Hematopoietic multipotent progenitor cell treated with erythropoietin and hydrocortisone succinate and interleukin-3 and kit ligand, for 17 days (in vitro differentiated cells): Measurements from ENCODE around the gene EXOC4.
"Not testable (repeated sequence)": the region's sequence is repeated elsewhere in the genome, so short reads cannot be mapped to it uniquely, and the experiment has no call there.

Experiments
- DNase-seq: peaks from one replicate; pipeline ENCODE4 v3.0.0-alpha.2; 2015; ENCODE audit warnings: low spot score

Gene EXOC4

GRCh38 chr7:133751079-133751478, 498.2 kb downstream of the EXOC4 start:
- no peak for DNase-seq

DNA sequence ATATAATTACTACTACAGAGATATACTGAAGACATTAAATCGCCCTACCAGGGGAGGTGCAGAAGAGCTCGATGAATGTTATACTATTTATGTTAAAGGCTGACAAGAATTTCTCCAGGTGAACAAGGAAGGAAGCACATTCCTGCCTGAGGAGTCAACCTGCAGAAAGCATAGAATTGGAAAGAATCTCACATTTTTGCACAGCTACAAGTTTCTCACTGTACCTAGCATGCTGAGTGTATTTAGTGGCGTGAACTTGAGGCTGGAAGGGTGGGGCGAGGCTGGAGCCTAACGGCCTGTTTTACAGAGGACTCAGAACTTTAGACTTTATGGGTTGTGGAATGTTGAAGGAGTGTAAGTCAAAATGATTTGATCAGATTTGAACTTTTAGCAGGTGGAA, 500.6 kb downstream of the EXOC4 start:
- DNase-seq: no peak

DNA sequence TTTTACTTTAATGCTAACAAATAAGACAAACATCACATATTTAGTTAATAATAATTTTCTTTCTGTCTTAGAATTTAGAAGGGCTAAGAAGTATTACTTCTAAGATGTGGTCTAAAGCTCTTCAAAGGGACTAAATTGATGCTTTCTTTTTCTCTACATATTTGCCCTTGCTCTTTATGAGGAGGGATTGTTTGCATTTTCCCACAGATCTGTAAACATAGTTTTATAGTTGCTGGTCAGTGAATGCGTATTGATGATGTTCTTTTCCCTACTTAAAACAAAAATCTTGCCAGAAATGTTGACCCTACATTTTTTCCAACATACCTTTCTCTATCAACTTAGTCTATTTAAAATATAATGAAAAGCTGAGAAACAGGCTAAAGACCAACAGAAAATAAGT, 501.8 kb downstream of the EXOC4 start:
- no peak for DNase-seq

DNA sequence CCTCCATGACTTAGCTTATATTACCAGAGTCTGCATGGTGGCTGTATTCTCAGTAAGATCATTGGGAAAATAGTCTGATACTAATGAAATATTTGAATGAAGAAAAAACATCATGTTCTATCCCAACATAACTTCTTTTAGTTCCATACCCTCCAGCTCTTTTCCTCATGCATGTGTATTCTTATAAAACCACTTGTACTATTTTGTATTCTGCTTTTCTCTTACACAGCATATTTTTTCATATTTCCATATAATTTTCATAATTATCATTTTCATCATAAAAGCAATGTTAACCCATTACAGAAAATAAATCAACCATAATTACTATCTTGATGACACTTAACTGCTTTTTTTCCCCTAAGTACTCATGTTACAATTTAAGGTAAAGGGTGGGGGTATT, 503.0 kb downstream of the EXOC4 start:
- no peak for DNase-seq

GRCh38 chr7:133761443-133761842, 508.6 kb downstream of the EXOC4 start:
- DNase-seq: no peak

DNA sequence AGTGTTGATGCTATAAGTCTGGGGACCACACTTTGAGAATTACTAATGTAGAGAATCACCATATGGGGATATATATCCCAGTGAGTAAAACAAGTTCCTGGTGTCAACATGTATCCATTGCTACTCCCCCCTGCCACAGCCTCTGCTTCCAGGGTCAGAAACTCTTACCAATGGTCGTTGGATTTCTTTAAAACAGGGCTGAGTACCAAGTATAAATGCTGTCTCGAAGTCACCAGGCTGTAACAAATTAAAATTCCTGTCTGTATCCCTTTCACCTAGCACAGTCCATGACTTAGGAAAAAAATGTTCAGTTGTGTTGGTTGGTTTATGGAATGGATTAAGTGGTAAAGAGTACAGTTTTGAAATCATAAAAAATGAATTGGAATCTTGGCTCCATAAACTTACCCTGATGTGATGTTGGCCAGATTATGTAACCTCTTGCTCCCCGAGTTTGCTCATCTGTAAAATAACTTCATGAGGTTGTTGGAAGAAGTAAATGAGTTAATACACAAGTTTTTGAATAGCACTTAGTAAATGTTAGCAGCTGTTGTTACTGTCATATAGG, 510.3 kb downstream of the EXOC4 start:
- no peak for DNase-seq

DNA sequence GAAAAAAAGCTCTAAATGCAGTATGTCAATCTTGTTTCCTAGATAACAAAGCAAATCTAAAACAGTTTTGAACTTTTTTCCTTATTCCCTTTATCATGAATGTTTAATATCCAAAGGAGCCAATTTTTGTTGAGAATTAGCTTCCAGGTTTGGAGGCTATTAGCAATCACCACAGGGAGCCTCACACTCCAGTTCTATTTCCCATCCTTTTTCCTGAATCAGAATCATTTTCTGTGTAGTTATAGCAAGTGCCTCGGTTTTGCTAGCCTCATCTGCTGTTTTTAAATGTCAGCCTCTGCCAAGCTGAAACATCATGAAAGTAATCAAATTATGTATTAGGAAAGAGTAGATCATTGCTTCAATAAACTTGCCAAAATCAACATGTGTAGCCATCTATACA, 516.8 kb downstream of the EXOC4 start:
- no peak for DNase-seq

DNA sequence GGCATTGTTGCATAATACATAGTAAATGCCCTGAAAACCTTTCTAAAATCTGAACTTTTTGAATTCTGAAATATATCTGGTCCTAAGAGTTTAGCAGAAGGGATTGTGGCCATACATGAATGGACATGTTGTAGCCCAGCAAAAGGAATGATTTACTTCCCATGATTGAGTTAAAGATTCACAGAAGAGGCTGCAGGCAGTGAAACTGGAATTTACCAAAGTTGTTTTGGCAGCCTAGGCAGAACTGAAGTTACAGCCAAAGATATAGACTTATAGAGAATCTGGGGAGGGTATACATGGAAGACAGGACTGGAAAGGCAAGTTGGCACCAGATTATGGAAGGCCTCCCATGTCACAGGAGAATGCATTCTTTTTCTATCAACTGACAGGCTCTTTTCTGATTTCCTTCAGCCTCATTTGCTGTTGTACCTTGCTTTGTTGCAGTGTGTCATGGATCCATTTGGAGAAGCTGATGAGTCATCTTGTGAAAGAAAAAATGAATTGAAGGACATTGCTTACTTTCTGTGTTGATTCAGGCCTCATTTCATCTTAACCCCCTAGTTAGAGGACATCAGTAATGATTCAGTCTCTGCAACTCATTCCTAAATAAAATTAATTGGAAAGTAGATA, 518.1 kb downstream of the EXOC4 start:
- DNase-seq: no peak

GRCh38 chr7:133771788-133772419, 519.0 kb downstream of the EXOC4 start:
- no peak for DNase-seq

GRCh38 chr7:133773601-133774000, 520.7 kb downstream of the EXOC4 start:
- no peak for DNase-seq

GRCh38 chr7:133775201-133775600, 522.3 kb downstream of the EXOC4 start:
- DNase-seq: no peak

GRCh38 chr7:133776266-133776665, 523.4 kb downstream of the EXOC4 start:
- no peak for DNase-seq

GRCh38 chr7:133777701-133778100, 524.8 kb downstream of the EXOC4 start:
- no peak for DNase-seq

DNA sequence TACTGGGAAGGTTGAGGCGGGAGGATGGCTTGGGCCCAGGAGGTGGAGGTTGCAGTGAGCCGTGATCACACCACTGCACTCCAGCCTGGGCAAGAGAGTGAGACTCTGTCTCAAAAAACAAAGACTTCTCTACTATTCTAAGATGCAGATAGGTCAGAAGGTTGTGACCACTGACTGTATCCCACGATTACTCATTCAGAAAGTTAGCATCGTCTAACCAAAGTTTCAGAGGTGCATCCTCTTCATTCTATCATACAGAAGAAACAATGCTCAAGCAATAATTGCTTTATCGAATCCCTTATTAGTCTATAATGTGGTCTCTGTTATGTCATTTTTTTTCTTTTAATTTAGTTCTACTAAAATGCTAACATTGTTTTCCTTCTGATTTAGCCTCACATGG, 525.6 kb downstream of the EXOC4 start:
- no peak for DNase-seq

DNA sequence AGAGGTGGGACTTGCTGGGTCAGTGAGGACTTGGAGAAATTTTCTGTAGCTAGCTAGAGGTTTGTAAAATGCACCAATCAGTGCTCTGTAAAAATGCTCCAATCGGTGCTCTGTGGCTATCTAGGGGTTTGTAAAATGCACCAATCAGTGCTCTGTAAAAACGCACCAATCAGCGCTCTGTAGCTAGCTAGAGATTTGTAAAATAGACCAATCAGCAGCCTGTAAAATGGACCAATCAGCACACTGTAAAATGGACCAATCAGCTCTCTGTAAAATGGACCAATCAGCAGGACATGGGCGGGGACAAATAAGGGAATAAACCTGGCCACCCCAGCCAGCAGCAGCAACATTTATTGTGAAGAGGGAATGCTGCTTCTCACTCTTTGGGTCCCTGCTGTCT, 526.7 kb downstream of the EXOC4 start:
- not testable (repeated sequence) for DNase-seq

- DNase-seq: no peak
Measured at GRCh38 chr7:133780912-133781311, 528.0 kb downstream of the EXOC4 start.

DNA sequence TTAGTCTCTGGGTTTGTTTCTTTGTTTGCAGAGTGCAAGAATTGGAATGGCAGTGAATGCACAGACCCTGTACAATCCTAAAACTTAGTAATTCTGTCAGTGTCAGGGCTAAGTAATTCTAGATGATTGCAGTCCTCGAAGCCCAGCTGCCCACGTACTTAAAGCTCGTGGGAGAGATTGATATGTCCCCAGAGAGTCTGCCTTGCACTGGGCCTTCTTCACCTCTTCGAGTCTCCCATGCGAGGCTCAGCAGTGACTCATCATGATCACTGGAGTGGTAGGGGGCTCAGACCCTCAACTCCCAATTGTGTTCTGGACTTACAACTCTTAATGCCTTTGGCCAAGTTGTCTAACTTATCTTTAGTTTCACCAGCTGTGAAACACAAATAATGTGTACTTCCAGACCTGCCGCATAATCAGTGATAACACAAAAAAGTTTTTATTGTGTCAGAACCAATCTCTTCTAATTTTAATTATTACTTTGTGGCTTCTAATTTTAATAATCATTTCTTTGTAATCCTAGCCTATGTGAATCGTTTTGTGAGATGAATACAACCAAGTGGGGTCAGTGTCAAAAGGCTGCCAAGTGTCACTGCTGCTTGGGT, 528.7 kb downstream of the EXOC4 start:
- no peak for DNase-seq

DNA sequence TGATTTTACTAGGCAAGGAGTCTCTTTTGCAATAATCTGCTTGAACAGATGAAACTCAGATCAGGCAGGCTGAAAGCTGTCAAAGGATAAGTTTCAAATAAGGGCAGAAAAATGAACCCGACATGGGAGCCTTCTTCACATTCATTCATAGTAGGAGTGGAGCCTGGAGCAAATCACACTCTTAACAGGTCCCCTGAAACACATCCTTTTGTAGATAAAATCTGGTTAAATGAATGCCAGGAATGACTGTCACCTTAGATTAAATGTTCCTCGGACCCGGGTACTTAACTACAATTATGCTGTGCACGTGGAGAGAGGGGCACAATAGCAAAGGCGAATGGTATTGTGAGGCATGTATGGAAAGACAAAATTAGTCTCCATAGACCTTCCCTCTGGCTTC, 529.6 kb downstream of the EXOC4 start:
- no peak for DNase-seq

DNA sequence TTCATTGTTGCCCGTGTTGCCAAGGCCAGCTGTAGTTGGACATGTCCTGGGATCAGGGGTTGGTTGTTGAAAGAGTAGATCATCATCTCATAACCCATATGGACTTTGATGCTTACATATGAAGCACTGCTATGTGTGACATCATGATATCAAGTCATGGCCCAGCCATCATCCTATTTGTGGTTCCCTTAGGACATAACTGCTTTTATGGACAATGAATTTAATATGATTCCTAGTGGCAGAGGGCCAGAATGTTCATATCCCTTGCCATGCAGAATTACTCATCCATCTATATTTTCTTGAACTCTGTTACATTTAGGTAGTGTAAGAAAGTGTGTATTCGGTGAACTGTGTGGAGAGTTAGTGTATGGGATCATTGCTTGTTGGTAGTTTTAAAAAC, 530.4 kb downstream of the EXOC4 start:
- no peak for DNase-seq

DNA sequence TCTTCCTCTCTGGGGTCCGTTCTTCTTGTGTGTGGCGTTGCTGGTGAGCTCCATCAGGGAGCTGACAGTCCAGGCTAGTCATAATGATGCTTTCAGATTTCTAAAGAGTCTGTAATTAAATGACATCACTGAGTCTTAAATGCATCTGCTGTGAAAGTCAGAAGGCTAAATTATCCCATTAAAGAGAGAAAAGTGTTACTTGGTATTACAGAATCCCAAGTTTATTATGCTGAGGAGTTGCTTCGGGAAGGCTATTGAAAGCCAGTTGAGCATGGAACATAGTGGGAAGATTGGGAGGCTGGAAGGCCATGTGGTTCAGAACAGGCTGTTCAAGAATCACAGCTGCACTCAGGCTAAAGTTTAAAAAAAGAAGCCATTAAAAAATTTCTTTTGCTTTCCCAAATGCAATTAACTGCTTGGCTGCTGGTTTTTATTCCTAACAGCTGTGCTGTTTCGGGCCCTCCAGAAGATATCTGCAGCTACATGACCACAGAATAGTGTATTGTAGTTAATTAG, 531.7 kb downstream of the EXOC4 start:
- no peak for DNase-seq

DNA sequence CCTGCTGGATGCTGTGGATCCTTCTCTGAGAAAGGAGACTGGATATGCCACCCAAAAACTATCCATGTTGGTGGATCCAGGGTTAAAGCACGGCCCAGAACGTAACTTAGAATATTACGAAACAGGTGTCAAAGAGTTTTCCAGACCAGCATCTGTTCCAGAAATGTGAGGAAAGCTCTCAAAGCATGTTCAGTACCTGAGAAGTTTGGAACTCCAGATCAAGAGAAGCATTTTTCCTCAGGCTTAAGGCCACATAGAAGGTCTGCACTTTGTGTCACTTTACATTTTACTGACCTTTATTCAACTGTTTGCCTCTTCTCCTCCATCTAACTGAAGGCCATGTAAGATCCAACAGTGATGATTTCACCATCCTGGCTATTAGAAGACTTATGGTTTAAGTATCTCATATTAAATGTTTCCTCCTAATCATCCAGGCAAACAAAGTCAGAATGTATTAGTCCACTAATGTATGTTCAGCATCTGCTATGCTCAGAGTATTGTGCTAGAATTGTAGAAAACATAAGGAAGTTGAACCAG, 533.6 kb downstream of the EXOC4 start:
- DNase-seq: no peak

- no peak for DNase-seq
Measured at GRCh38 chr7:133789974-133790373, 537.1 kb downstream of the EXOC4 start.

DNA sequence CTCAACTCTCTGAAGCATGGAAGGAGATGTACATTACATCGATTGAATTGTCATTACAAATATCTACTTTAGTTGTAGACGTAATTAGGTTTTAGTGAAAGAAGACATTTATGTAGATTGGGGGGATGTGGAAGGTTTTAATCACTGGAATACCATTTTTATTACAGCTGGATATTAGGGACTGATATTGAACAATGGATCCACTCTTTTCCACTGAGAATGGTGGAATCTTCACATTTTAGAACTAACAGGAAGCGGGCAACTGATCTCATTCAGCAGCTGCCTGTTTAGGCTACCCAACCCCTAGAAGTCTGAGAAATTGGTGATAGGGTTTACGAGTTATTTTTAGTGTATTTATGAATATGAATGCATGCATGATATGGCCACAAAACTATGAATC, 538.0 kb downstream of the EXOC4 start:
- no peak for DNase-seq
